GM10266 (cell line): Measurements from ENCODE around the gene GRM8.
"Not testable (repeated sequence)": the region's sequence is repeated elsewhere in the genome, so short reads cannot be mapped to it uniquely, and the experiment has no call there.

ENCODE experiments used
- DNase-seq: peaks from one replicate; pipeline ENCODE4 v3.0.0; 2012; ENCODE audit errors: extremely low spot score
- TF ChIP-seq, protein P1 (sequence below): IDR thresholded peaks from 2 replicates; pipeline ENCODE4 v1.5.1; 2012; ENCODE audit warnings: mild to moderate bottlenecking, low read depth; ENCODE audit not compliant: control insufficient read depth, insufficient read depth; ENCODE audit errors: missing control alignments

GRM8 gene

DNA sequence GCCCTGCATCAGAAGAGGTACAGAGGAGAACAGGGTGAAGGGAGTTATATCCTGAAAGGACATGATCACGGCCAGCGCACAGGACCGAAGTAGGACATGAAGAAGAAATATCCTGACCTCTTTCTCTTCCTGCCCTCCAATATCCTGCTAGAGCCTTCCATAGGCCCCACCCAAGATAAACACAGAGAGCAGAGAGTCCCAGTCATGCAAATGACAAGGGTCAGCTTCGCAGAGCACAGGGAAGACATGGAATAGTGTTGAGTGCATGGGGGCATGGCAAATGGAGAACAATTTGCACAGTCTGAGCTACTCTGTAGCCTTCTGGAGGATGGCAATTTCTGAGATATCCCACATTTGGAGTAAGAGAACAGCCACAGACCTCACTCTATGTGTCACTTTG, 371.4 kb downstream of the GRM8 start:
- TF ChIP-seq, protein P1, sequence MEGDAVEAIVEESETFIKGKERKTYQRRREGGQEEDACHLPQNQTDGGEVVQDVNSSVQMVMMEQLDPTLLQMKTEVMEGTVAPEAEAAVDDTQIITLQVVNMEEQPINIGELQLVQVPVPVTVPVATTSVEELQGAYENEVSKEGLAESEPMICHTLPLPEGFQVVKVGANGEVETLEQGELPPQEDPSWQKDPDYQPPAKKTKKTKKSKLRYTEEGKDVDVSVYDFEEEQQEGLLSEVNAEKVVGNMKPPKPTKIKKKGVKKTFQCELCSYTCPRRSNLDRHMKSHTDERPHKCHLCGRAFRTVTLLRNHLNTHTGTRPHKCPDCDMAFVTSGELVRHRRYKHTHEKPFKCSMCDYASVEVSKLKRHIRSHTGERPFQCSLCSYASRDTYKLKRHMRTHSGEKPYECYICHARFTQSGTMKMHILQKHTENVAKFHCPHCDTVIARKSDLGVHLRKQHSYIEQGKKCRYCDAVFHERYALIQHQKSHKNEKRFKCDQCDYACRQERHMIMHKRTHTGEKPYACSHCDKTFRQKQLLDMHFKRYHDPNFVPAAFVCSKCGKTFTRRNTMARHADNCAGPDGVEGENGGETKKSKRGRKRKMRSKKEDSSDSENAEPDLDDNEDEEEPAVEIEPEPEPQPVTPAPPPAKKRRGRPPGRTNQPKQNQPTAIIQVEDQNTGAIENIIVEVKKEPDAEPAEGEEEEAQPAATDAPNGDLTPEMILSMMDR = no peak
- no peak for DNase-seq

DNA sequence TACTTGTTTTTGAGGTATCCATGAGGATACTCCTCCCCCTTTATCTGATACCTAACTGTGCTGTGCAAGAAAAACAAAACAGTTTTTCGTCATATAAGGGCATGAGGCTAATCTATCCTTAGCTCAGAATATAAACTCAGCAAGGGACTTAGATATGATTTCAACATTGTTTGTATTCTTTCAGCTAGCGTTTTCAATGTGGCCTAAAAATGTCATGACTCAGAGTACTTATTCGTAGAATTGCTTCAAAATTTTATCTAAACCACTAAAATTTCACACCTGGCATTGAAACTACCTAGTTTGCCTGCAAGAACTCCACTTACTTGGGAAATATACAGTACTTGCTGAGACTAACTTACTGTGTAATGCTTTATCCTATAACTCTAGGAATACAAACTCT, 376.2 kb downstream of the GRM8 start:
- DNase-seq = not testable (repeated sequence)

DNA sequence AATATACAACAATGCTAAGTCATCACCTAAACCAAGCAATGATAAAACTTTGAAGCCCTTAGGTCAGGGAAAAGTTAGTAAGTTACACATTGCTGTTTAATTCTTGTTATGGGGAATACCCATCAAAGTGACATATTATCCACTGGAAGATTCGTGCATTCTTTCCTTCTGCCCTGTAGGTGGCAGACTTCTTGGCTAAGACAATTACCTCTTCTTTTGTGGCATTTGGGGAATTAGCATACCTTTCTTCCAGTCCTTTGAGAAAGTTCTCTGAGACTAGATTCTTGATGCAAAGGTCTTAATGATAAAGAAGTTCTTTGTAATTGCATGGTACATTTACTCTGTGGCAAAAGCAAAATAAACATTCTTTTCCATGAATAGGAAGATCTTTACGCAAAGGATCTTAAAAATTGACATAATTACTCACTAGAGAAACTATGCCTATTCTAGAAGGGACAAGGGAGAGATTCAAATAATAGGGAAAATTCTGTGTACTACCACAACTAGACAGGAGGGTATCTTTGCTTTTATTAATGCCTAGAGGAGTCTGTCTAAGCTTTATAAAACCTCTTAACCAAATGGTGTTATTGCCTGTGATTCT, 395.9 kb downstream of the GRM8 start:
- DNase-seq = peak; percentile 39
- TF ChIP-seq, protein P1 = peak; percentile 55

DNA sequence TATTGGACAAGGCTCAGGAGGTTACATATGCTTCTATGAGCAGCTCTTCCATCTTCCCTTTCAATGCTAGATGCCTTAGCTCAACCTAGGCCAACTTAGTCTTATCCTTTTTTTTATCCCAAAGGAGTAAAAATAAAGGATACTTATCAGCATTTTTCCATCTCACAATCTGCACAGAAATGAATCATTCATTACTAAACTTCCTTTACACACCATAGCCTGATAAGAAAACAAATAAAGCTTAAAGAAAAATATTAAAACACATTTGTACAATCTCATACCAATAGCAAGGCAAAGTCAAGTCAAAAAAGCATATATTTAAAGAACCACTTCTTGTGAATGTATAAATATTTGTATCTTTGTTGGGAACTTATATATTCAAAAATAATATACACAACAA, 407.4 kb downstream of the GRM8 start:
- no peak for DNase-seq
- TF ChIP-seq, protein P1 = no peak

DNA sequence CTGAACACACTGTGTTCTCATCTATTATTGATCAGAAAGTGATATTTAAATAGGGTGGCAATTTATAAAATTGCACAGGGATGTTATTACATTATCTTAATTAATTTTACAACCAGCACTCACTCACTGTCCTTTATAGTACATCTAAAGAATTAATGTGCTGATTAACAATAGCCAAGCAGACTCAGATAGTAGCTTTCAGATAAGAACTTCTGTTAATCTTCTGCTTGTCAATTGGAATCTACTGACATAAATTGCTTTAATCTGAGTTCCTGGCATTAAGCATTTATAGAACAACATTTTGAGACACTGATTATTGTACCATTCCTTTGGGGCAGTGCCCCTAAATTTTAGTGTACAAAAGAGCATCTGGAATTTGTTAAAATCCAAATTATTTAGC, 408.9 kb downstream of the GRM8 start:
- no peak for DNase-seq
- TF ChIP-seq, protein P1 = no peak

DNA sequence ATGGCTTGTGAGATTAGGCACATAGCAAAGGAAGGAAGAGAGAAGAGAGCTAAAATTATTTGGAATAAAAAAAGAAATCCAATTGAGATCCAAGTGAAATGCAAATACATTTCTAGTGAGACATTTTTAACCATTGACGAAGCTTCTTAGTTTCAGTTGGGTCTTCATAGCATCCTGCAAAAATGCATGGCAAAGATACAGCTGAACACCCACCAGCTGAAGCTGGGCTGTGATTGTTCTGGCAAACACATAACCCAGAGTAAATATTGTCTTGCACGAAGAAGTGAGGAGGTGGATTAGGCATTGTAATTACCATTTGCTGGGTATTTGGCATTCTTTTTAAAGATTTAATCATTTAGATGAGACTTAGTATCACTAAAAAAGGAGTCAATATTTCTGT, 409.4 kb downstream of the GRM8 start:
- TF ChIP-seq, protein P1 = no peak
- no peak for DNase-seq

DNA sequence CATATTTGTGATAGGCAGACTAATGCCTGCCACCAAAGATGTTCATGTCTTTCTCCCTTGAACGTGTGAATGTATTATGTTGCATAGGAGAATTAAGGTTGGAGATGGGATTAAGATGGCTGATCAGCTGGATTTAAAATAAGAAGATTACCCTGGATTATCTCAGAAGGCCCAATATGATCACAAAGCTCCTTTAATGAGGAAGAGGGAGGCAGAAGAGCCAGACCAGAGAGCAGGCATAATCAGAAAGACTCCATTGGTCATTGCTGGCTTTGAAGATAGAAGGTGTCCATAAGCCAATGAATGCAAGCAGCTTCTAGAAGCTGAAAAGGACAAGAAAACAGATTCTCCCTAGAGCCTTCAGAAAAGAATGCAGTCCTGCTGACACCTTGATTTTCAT, 410.3 kb downstream of the GRM8 start:
- TF ChIP-seq, protein P1 = no peak
- no peak for DNase-seq

DNA sequence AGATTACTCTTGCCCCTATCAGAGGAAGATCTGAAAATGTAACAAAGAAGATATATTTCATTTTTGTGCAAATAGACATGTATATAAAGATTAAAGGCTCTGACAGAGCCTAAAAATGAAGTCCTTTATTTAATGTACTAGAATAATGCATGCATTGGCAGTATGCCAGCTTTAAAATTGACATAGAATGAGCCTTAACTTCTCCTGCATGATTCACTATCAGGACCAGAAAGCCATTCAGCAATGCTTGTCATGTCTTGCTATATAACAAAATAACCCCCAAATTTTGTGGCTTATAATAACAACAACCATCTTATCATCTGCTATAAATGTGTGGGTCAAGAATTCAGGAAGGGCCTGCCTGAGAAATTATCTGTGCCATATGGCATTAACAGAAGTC, 411.9 kb downstream of the GRM8 start:
- DNase-seq = no peak
- TF ChIP-seq, protein P1 = no peak
